HL-60 (cell line): ENCODE data around the gene SCAI.
"Not testable (repeated sequence)": the region's sequence is repeated elsewhere in the genome, so short reads cannot be mapped to it uniquely, and the experiment has no call there.

Source experiments
- DNase-seq, 2 experiments: peaks; one replicate each; pipeline ENCODE4 v3.0.0-alpha.2; 2010 to 2020; ENCODE audit warnings: low read depth in 1 of 2, low spot score in 1 of 2
- H3K27ac ChIP-seq: fragments of 250-450 bp; sonication (Bioruptor Pico); replicated peaks from 2 replicates; pipeline ENCODE4 v1.5.1; 2020; ENCODE audit warnings: mild to moderate bottlenecking, moderate library complexity
- H3K27me3 ChIP-seq: fragments of 250-450 bp; sonication (Bioruptor Pico); 2 replicates; pipeline ENCODE4 v1.5.1; 2021; ENCODE audit warnings: mild to moderate bottlenecking, moderate library complexity; ENCODE audit not compliant: insufficient read depth, poor library complexity, severe bottlenecking
- H3K4me3 ChIP-seq: replicated peaks from 2 replicates; pipeline ENCODE4 v1.5.1; 2011; ENCODE audit warnings: mild to moderate bottlenecking, control low read depth, low read length; ENCODE audit not compliant: insufficient read depth
- GABPA ChIP-seq: IDR thresholded peaks from 2 replicates; pipeline ENCODE4 v1.6.1; 2012; ENCODE audit warnings: low read depth
- POLR2AphosphoS5 ChIP-seq: IDR thresholded peaks from 2 replicates; pipeline ENCODE4 v1.6.1; 2012; ENCODE audit warnings: low read depth
- SPI1 ChIP-seq: IDR thresholded peaks from 2 replicates; pipeline ENCODE4 v1.6.1; 2012; ENCODE audit warnings: low read depth, mild to moderate bottlenecking, borderline replicate concordance
- TF ChIP-seq, protein P1 (sequence below): IDR thresholded peaks from one replicate; pipeline ENCODE4 v1.5.1; 2011; ENCODE audit warnings: low read length, control low read depth, inconsistent platforms; ENCODE audit not compliant: insufficient read depth
- TF ChIP-seq, protein P2 (sequence below): IDR thresholded peaks from 2 replicates; pipeline ENCODE4 v1.6.1; 2012; ENCODE audit warnings: low read depth; ENCODE audit not compliant: insufficient replicate concordance

The SCAI gene

DNA sequence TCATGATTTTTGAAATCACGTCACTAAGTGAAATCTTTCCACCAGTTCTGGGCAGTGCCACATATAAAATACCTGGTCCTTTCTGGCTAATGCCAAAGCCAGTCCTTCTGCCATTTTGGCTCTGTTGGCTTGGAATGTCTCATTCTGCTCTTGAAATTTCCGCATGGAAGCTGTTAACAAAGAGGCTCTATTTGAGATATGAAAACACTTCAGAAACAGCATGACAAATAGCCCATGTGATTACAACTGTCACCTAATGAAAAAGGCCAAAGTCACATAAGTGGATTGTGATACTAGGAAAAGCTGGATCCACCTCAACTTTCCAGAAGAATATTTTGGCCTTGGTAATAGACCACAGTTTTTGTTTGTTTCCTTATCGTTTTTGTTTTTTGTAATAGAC is 215.2 kb downstream of the SCAI start:
- Histone ChIP-seq H3K4me3 (no peak overlapping the region), H3K27me3 (no peaks in the 10 kb centered on the region), H3K27ac (no peak overlapping the region)
- no peak for DNase-seq
- TF ChIP-seq SPI1 (no peak), POLR2AphosphoS5 (no peak), GABPA (no peak)
- TF ChIP-seq, protein P1, sequence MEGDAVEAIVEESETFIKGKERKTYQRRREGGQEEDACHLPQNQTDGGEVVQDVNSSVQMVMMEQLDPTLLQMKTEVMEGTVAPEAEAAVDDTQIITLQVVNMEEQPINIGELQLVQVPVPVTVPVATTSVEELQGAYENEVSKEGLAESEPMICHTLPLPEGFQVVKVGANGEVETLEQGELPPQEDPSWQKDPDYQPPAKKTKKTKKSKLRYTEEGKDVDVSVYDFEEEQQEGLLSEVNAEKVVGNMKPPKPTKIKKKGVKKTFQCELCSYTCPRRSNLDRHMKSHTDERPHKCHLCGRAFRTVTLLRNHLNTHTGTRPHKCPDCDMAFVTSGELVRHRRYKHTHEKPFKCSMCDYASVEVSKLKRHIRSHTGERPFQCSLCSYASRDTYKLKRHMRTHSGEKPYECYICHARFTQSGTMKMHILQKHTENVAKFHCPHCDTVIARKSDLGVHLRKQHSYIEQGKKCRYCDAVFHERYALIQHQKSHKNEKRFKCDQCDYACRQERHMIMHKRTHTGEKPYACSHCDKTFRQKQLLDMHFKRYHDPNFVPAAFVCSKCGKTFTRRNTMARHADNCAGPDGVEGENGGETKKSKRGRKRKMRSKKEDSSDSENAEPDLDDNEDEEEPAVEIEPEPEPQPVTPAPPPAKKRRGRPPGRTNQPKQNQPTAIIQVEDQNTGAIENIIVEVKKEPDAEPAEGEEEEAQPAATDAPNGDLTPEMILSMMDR, result no peak
- TF ChIP-seq, protein P2, sequence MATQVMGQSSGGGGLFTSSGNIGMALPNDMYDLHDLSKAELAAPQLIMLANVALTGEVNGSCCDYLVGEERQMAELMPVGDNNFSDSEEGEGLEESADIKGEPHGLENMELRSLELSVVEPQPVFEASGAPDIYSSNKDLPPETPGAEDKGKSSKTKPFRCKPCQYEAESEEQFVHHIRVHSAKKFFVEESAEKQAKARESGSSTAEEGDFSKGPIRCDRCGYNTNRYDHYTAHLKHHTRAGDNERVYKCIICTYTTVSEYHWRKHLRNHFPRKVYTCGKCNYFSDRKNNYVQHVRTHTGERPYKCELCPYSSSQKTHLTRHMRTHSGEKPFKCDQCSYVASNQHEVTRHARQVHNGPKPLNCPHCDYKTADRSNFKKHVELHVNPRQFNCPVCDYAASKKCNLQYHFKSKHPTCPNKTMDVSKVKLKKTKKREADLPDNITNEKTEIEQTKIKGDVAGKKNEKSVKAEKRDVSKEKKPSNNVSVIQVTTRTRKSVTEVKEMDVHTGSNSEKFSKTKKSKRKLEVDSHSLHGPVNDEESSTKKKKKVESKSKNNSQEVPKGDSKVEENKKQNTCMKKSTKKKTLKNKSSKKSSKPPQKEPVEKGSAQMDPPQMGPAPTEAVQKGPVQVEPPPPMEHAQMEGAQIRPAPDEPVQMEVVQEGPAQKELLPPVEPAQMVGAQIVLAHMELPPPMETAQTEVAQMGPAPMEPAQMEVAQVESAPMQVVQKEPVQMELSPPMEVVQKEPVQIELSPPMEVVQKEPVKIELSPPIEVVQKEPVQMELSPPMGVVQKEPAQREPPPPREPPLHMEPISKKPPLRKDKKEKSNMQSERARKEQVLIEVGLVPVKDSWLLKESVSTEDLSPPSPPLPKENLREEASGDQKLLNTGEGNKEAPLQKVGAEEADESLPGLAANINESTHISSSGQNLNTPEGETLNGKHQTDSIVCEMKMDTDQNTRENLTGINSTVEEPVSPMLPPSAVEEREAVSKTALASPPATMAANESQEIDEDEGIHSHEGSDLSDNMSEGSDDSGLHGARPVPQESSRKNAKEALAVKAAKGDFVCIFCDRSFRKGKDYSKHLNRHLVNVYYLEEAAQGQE, result no peak

DNA sequence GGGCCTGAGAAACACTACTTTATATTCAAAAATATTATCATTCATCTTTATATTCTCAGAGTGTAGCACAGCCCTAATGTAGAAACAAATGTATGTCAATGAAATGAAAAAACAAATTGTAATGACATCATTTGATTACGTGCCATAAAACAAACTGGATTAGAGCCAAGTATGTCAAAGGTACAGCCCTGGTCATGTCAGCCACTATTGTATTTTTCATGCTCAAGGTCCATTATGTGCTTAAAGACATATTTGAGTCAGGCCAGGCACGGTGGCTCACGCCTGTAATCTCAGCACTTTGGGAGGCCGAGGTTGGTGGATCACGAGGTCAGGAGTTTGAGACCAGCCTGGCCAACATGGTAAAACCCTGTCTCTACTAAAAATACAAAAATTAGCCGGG is 222.9 kb downstream of the SCAI start:
- not testable (repeated sequence) for DNase-seq, H3K27me3 ChIP-seq, H3K4me3 ChIP-seq, H3K27ac ChIP-seq

DNA sequence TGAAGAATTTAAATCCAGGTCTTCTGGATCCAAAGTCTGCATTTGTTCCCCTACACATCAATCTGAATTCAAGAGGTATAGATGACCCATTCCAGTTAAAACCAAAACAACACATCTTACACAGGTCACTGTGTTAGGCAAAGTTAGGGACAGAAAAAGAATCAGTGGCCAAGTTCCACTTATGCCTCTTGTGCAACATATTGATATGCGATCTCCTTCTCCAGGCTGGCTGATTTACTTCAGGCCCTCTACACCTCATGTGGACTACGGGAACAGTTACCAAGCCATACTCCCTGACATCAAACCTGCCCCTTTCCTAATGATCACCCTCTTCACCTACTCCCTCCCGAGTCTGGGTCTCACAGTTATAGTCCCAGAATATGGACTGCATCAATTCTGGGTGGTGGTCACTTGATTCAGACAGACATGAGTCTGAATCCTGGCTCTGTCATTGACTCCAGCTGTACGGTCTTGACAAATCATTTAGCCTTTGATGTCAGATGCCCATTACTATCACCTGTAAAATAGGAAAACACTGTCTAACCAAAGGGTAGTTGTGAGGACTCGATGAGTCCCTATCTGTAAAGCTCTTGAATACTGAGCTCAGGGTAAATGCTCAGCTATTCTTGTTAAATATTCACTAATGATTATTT is 228.4 kb downstream of the SCAI start:
- no peaks in the 10 kb centered on the region for H3K27me3 ChIP-seq
- H3K4me3 ChIP-seq, result no peak overlapping the region
- no peak overlapping the region for H3K27ac ChIP-seq
- TF ChIP-seq GABPA, result no peak
- TF ChIP-seq, protein P1, result no peak
- no peak for TF ChIP-seq POLR2AphosphoS5
- TF ChIP-seq, protein P2, result no peak
- no peak for TF ChIP-seq SPI1
- DNase-seq, result no peak

DNA sequence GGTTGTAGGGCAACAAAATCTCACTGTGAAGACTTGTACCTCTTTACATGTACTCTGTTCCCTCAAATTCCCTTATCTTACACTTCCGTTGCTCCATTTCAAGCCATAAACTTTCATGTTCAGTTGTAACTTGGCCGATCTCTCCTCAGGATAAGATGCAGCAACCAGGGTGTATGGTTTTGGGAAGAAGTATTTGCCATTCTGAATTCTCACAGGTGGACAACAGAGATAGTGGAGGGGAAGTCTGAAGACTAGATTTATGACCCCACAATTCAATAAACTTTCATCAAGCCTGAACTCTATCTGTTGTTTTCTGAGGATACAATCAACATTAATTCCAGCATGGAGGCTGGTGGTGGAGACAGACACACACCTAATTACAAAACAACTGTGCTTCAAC is 229.9 kb downstream of the SCAI start:
- Histone ChIP-seq H3K4me3 (no peak overlapping the region), H3K27ac (no peak overlapping the region), H3K27me3 (no peaks in the 10 kb centered on the region)
- TF ChIP-seq, protein P1, result no peak
- TF ChIP-seq SPI1, result no peak
- TF ChIP-seq, protein P2, result no peak
- TF ChIP-seq GABPA, result no peak
- no peak for TF ChIP-seq POLR2AphosphoS5
- DNase-seq, result no peak
